Measurements from ENCODE around the gene ST3GAL2. TPM values are rescaled to one million over a fixed set of nuclear protein-coding genes. Genes with fewer than 3 reads are reported as not detected.

ST3GAL2 gene
- polyA plus RNA-seq, 2 of the 4 experiments (the other 2 are of a cell fraction), result 11.1 to 16.3 TPM

GRCh38 chr16:70380919-70381603, 57.8 kb downstream of the ST3GAL2 start:
- Histone ChIP-seq H3K4me1 (peaks cover 14% of the 10 kb centered on the region), H3K27ac (peak overlapping the region; percentile 94 to 96), H3K4me2 (peak overlapping the region; percentile 91), H3K9me3 (no peaks in the 10 kb centered on the region), H3K4me3 (peak overlapping the region; percentile 66)
- ChIA-PET POLR2A (interaction anchor here (0.6 to 3.2 kb wide), 25 partner anchors 8 to 366 kb away, joined by 3 to 29 read pairs (median 4); partner anchors contain the start of genes DDX19A, FCSK and ST3GAL2), CTCF (interaction anchor here (0.6 to 6.2 kb wide), 24 partner anchors 8 to 273 kb away, joined by 3 to 35 read pairs (median 5); partner anchors contain the start of genes FCSK and ST3GAL2)
- FAIRE-seq (no peak), ATAC-seq (peak; percentile 84 to 94), DNase-seq (ENCODE audit: low read depth in 1 of 2, low spot score in 1 of 2) (peak; percentile 92 to 97)
- 1% methylated on average over 12 of the region's 52 CpGs for WGBS (ENCODE audit: missing lambda C conversion rate)
- TF ChIP-seq BCL3 (IDR thresholded peaks at IDR 0.05) (peak; percentile 87; the same call in 2 of the 3 replicates), NPAS2 (CRISPR knock-in tag; IDR thresholded peaks at IDR 0.05; ENCODE audit: borderline replicate concordance) (no peak), KDM1A (IDR thresholded peaks at IDR 0.05; ENCODE audit: low read depth) (no peak), FOSL2 (IDR thresholded peaks at IDR 0.05) (no peak), FOSL2 (CRISPR knock-in tag; IDR thresholded peaks at IDR 0.05) (no peak; the same call in 1 of the 2 replicates), CHD4 (IDR thresholded peaks at IDR 0.05; ENCODE audit: borderline replicate concordance) (no peak), MAX (IDR thresholded peaks at IDR 0.05) (peak; percentile 98), RCOR1 (IDR thresholded peaks at IDR 0.05; ENCODE audit: low read depth, low read length) (no peak), NFE2L2 (conservative IDR thresholded peaks at IDR 0.05; ENCODE audit: low read length) (no peak), MAZ (IDR thresholded peaks at IDR 0.05; ENCODE audit: borderline replicate concordance, low read depth, low read length) (no peak), CBX8 (IDR thresholded peaks at IDR 0.05) (no peak), HOXB13 (CRISPR knock-in tag; IDR thresholded peaks at IDR 0.05; ENCODE audit: low read depth) (0 out of 2 replicates have a peak, but pooled peaks have one; percentile 29), HOXB5 (CRISPR knock-in tag; IDR thresholded peaks at IDR 0.05) (peak; percentile 36; the same call in 1 of the 2 replicates), ZNF302 (CRISPR knock-in tag; IDR thresholded peaks at IDR 0.05) (no peak), GATA3 (IDR thresholded peaks at IDR 0.05; ENCODE audit: borderline replicate concordance) (no peak), MAFK (IDR thresholded peaks at IDR 0.05; ENCODE audit: partially characterized antibody) (no peak), EHMT2 (IDR thresholded peaks at IDR 0.05; ENCODE audit: low read depth) (no peak), RNF2 (IDR thresholded peaks at IDR 0.05; ENCODE audit: borderline replicate concordance, low read depth) (no peak), SREBF2 (IDR thresholded peaks at IDR 0.05) (no peak), ZFP36 (IDR thresholded peaks at IDR 0.05; ENCODE audit: borderline replicate concordance, partially characterized antibody) (no peak), EHF (CRISPR knock-in tag; IDR thresholded peaks at IDR 0.05) (no peak), MYC (IDR thresholded peaks at IDR 0.05; ENCODE audit: borderline replicate concordance, low read length) (no peak; the same call in 1 of the 2 replicates), RFX5 (IDR thresholded peaks at IDR 0.05) (peak; percentile 39; the same call in 1 of the 2 replicates), KDM5A (IDR thresholded peaks at IDR 0.05) (no peak), ZSCAN20 (CRISPR knock-in tag; IDR thresholded peaks at IDR 0.05) (no peak), PHF8 (IDR thresholded peaks at IDR 0.05; ENCODE audit: borderline replicate concordance, low read depth) (peak; percentile 53; the same call in 1 of the 2 replicates), CBX2 (IDR thresholded peaks at IDR 0.05; ENCODE audit: borderline replicate concordance, low read depth) (no peak), JUNB (IDR thresholded peaks at IDR 0.05) (no peak), HDAC2 (IDR thresholded peaks at IDR 0.05) (no peak), BHLHE40 (IDR thresholded peaks at IDR 0.05; ENCODE audit: low read depth, low read length) (no peak), JUN (IDR thresholded peaks at IDR 0.05) (peak; percentile 70 to 91; a peak in 4 of 5 replicates)
- TF ChIP-seq, protein P1, sequence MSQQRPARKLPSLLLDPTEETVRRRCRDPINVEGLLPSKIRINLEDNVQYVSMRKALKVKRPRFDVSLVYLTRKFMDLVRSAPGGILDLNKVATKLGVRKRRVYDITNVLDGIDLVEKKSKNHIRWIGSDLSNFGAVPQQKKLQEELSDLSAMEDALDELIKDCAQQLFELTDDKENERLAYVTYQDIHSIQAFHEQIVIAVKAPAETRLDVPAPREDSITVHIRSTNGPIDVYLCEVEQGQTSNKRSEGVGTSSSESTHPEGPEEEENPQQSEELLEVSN (IDR thresholded peaks at IDR 0.05; ENCODE audit: borderline replicate concordance, low read depth), result peak; percentile 95
- TF ChIP-seq, protein P2, sequence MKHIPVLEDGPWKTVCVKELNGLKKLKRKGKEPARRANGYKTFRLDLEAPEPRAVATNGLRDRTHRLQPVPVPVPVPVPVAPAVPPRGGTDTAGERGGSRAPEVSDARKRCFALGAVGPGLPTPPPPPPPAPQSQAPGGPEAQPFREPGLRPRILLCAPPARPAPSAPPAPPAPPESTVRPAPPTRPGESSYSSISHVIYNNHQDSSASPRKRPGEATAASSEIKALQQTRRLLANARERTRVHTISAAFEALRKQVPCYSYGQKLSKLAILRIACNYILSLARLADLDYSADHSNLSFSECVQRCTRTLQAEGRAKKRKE (CRISPR knock-in tag; IDR thresholded peaks at IDR 0.05; ENCODE audit: low read depth), result no peak
- TF ChIP-seq, protein P3, sequence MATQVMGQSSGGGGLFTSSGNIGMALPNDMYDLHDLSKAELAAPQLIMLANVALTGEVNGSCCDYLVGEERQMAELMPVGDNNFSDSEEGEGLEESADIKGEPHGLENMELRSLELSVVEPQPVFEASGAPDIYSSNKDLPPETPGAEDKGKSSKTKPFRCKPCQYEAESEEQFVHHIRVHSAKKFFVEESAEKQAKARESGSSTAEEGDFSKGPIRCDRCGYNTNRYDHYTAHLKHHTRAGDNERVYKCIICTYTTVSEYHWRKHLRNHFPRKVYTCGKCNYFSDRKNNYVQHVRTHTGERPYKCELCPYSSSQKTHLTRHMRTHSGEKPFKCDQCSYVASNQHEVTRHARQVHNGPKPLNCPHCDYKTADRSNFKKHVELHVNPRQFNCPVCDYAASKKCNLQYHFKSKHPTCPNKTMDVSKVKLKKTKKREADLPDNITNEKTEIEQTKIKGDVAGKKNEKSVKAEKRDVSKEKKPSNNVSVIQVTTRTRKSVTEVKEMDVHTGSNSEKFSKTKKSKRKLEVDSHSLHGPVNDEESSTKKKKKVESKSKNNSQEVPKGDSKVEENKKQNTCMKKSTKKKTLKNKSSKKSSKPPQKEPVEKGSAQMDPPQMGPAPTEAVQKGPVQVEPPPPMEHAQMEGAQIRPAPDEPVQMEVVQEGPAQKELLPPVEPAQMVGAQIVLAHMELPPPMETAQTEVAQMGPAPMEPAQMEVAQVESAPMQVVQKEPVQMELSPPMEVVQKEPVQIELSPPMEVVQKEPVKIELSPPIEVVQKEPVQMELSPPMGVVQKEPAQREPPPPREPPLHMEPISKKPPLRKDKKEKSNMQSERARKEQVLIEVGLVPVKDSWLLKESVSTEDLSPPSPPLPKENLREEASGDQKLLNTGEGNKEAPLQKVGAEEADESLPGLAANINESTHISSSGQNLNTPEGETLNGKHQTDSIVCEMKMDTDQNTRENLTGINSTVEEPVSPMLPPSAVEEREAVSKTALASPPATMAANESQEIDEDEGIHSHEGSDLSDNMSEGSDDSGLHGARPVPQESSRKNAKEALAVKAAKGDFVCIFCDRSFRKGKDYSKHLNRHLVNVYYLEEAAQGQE (IDR thresholded peaks at IDR 0.05), result 0 out of 2 replicates have a peak, but pooled peaks have one; percentile 16
